Measurements from ENCODE around the gene ETF1.
"Not testable (repeated sequence)": the region's sequence is repeated elsewhere in the genome, so short reads cannot be mapped to it uniquely, and the experiment has no call there.

Gene ETF1

DNA sequence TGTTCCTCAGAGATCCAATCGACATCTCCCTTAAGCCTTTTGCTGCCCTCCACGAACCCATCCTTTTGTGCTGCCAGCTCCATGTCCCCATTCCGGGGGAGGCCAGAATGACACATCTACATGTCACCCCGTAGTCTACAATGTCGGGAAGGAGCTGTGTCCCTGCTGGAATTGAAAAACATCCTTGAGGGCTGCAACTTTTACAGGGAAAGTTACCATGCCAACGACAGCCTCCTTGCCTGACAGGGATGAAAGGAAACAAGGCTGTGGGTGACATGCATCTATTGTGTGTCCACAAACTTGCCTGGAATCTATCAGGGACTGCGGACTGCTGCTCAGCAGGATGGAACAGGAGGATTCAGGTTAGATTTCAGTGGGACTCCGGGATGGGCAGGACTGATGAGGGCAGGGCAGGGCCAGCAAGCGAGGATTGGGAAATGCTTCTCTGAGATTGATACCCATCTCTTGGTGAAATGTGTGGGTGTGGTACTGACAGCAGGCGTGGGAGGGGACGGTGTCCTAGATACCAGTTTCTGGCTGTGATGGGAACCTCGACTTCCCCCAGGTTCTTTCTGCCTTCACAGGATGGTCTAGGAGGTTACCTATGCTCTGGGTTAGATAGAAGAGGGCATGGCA is 52.3 kb downstream of the ETF1 start:
- DNase-seq (ENCODE audit: low read depth in 2 of 2): no peak

DNA sequence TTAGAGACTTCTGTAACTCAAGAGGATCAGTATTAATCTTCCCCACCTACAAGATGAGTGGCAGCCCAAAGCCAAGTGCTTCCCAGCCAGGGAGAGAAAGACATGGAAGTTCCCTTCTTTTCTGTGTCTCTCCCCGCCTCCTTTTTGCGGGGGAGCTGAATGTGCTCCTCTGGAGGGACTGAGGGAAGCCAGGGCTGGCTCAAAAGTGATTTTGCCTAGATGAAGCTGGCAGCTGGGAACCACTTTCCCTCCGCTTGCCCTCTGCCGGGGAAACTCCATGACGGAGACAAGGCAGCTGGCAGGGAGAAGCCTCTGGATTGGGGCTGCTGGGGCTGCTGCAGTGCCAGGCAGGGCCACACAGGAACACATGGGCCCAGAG is 53.4 kb downstream of the ETF1 start:
- DNase-seq (ENCODE audit: low read depth in 2 of 2): no peak

DNA sequence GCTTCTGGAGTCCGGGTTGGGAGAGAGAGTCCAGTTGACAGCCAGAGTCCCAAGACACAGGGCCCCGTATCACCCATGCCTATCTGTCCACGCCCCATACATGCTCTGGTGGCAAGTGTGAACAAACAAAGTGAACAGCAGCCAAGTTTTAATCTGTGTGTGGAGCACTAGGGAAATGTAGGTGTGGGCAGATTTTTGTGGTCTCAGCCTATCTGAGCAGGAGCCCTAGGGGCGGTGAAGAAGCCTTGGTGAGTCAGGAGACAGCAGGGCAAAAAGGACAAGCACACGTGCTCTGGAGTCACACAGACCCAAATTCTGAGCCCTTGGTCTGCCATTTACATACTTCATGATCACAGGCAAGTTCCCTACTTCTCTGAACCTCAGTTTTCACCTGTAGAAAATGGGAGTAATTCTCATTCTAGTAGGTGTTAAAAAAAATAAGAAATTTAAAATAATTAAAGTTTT is 54.5 kb downstream of the ETF1 start:
- DNase-seq (ENCODE audit: low read depth in 2 of 2): no peak

DNA sequence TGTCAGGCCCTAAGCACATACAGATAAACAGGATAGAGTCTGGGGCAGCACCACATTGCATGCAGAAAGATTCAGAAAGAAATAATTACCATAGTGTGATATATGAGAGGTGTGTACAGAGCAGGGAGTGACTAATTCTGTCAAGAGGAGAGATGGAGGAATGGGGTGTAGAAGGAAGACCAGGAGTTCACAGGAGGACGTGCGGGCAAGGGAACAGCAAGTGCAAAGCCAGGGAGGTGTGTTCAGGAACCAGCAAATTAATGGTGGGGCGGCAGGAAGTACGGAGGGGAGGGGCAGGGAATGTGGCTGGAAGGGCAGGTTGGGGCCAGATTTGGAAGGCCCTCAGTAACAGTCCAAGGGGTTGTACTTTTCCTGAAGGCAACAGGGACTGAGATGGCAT is 60.4 kb downstream of the ETF1 start:
- DNase-seq (ENCODE audit: low read depth in 2 of 2): no peak

DNA sequence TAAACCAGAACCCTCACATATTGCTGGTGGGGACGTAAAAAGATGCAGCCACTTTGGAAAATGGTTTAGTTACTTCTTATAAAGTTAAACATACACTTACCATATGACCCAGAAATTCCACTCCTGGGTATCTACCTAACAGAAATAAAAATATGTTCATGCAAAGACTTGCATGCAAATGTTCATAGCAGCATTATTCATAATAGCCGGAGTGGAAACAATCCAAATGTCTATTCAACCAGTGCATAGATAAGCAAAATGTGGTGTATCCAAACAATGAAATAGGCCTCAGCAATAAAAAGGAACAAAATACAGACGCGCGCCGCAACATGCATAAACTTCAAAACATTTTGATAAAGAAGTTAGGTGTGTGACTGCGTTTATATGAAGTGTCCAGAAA is 66.1 kb downstream of the ETF1 start:
- no peak for DNase-seq (ENCODE audit: low read depth in 2 of 2)

DNA sequence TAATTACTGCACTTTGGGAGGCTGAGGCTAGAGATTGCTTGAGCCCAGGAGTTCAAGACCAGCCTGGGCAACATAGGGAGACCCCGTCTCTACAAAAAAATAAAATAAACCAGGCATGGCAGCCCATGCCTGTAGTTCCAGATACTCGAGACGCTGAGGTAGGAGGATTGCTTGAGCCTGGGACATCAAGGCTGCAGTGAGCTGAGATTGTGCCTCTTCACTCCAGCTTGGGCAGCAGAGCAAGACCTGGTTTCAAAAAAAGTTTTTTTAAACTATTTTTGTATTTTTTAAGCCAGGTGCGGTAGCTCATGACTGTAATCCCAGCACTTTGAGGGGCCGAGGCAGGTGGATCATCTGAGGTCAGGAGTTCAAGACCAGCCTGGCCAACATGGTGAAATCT is 69.9 kb downstream of the ETF1 start:
- DNase-seq (ENCODE audit: low read depth in 2 of 2): not testable (repeated sequence)

DNA sequence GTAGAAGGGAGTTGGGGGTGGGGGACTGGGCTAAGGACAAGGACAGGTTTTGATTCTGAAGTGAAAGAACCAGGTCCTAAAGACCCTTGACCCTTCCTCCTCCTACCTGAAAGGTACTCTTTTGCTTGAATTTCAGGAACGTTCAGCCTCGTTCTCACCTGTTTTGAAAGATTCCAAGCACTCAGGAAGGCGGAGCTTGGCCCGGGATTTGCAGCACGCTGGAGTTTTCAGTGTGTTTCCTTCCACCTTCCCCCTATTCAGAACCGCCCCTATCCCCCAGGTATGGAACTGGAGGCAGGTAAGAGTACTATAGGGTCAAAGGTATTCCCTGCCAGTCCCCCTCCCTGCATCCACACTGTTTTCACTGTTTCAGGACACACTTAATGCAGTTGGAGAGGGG is 70.7 kb downstream of the ETF1 start:
- DNase-seq (ENCODE audit: low read depth in 2 of 2): no peak

DNA sequence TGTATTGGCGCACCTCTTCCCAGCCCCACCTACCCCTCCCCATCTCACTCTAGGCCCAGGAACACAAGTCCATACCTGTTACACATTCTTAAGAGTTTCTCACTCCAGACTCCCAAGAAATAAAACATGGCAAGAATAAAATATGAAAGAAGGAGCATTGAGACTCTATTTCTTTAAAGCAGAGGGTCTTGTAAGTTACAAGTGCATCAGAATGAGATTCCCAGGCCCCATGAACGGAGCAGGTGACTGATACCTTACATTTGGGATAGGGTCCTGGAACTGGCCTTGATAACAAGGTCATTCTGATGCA is 72.0 kb downstream of the ETF1 start:
- no peak for DNase-seq (ENCODE audit: low read depth in 2 of 2)

DNA sequence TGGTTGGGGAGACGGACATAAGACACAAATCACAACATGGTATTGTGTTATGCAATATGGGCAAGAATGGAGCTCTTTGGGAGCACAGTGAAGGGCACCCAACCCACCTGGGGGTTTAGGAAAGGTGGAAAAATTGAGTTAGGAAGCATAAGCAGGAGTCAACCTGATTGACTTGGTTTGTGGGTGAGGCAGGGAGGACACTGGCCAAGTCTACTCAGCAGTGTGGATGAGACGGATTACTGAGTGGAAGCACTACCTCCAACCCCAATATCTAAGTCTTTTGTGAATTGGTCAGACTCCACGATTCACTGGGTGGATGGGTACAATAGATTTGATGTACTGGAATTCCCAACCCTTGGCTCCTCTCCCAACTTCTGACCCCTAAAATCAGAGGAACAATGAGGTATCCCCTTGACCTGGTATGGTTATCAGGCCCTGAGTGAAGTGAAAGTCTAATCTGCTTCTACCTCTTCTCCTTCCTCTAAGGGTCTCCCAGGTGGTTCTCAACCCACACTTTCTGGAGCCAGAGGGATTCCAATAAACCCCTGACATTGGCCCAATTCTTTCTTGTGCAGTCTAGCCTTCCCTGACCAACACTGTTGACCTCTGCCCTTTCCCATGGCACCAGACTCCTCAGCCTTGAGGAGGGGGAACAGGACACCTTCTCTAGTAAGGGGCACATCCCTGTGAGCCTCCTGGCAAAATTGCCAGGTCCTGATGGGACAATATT is 72.5 kb downstream of the ETF1 start:
- DNase-seq (ENCODE audit: low read depth in 2 of 2): no peak

DNA sequence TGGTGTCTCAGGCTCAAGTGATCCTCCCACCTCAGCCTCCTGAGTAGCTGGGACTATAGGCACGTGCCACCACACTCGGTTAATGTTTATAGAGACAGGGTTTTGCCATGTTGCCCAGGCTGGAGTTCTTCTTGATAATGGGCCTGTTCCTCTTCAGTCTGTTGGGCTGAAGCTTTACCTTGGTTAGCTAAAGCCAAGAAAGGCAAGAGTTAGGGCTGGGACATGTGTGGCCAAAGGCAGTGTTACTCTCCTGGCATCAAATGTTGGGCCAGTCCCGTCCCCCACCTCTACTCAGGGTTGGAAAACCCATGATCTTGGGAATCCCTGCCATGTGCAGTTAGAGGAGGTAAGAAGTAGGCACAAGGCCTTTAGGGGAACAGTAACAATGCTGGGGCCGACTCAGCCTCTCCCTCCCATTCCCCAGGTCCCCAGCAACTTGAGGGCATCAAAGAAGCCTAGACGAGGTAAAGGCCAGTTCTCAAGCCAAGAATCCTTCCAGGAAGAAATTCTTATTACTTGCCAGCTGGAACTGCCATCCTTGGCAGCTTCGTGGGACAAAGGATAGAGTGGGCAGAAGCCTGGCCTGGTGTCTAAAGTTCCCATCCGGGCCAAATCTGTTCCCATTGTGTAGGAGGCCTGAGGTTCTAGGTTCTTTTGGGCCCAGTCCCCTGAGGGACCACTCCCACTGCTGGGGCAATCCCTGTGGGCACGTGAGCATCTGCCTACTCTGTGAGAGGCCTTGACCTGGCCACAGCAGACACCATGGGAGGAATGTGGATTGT is 73.3 kb downstream of the ETF1 start:
- no peak for DNase-seq (ENCODE audit: low read depth in 2 of 2)

DNA sequence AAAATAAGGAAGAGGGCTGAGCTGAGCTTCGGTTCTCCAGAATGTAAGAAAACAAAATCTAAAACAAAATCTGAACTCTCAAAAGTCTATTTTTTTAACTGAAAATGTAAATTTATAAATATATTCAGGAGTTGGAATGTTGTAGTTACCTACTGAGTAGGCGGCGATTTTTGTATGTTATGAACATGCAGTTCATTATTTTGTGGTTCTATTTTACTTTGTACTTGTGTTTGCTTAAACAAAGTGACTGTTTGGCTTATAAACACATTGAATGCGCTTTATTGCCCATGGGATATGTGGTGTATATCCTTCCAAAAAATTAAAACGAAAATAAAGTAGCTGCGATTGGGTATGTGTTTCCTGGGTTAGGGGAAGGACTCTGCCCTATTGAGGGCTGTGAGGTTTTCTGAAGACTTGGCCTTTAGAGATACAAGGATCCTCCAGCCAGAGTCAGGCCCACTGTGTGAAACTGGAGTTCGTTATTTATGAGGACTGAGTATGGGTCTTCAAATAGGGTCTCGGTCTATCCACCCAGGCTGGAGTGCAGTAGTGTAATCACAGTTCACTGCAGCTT is 74.0 kb downstream of the ETF1 start:
- no peak for DNase-seq (ENCODE audit: low read depth in 2 of 2)

DNA sequence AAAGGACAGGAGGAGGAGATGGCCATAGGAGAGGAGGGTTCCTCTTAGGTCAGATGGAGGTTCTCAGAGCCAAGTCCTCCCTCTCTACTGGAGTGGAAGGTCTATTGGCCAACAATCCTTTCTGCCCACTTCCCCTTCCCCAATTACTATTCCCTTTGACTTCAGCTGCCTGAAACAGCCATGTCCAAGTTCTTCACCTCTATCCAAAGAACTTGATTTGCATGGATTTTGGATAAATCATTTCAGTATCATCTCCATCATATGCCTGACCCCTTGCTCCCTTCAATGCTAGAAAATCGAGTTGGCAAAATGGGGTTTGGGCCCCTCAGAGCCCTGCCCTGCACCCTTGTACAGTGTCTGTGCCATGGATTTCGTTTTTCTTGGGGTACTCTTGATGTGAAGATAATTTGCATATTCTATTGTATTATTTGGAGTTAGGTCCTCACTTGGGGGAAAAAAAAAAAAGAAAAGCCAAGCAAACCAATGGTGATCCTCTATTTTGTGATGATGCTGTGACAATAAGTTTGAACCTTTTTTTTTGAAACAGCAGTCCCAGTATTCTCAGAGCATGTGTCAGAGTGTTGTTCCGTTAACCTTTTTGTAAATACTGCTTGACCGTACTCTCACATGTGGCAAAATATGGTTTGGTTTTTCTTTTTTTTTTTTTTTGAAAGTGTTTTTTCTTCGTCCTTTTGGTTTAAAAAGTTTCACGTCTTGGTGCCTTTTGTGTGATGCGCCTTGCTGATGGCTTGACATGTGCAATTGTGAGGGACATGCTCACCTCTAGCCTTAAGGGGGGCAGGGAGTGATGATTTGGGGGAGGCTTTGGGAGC is 74.7 kb downstream of the ETF1 start:
- DNase-seq (ENCODE audit: low read depth in 2 of 2): no peak

DNA sequence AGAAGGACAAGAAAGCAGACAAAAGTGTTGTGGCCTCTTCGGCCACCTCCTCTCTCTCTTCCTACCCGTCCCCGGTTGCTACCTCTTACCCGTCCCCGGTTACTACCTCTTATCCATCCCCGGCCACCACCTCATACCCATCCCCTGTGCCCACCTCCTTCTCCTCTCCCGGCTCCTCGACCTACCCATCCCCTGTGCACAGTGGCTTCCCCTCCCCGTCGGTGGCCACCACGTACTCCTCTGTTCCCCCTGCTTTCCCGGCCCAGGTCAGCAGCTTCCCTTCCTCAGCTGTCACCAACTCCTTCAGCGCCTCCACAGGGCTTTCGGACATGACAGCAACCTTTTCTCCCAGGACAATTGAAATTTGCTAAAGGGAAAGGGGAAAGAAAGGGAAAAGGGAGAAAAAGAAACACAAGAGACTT is 75.3 kb downstream of the ETF1 start:
- DNase-seq (ENCODE audit: low read depth in 2 of 2): no peak

DNA sequence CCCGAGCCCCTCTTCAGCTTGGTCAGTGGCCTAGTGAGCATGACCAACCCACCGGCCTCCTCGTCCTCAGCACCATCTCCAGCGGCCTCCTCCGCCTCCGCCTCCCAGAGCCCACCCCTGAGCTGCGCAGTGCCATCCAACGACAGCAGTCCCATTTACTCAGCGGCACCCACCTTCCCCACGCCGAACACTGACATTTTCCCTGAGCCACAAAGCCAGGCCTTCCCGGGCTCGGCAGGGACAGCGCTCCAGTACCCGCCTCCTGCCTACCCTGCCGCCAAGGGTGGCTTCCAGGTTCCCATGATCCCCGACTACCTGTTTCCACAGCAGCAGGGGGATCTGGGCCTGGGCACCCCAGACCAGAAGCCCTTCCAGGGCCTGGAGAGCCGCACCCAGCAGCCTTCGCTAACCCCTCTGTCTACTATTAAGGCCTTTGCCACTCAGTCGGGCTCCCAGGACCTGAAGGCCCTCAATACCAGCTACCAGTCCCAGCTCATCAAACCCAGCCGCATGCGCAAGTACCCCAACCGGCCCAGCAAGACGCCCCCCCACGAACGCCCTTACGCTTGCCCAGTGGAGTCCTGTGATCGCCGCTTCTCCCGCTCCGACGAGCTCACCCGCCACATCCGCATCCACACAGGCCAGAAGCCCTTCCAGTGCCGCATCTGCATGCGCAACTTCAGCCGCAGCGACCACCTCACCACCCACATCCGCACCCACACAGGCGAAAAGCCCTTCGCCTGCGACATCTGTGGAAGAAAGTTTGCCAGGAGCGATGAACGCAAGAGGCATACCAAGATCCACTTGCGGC is 75.9 kb downstream of the ETF1 start:
- no peak for DNase-seq (ENCODE audit: low read depth in 2 of 2)

DNA sequence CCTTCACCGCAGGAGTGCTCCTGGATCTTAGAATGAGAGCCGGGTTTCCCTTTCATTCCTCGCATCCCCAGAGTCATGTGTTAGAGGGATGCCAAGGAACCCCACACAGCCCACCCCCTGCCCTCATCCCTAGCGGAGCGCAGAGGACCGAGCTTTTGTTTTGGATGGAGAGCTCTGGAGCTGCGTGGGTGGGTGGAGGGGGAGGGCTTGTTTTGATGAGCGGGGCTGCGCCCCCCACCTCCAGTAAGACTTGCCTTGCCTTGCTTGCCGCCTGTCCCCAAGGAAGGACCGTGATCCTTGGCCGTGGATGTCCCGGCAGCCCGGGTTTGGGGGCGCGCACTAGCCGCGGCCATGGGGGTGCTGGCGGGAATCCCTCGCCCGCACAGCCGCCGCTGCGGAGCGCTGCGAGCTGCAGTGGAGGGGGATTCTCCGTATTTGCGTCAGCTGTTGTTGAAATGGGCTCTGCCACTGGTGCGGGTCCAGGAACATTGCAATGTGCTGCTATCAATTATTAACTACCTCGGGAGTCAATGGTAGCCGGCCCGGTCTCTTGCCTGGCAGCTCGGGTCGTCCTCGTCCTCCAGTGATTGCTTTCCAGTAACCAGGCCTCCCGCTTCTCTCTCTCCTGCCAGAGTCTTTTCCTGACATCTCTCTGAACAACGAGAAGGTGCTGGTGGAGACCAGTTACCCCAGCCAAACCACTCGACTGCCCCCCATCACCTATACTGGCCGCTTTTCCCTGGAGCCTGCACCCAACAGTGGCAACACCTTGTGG is 76.7 kb downstream of the ETF1 start:
- DNase-seq (ENCODE audit: low read depth in 2 of 2): no peak

DNA sequence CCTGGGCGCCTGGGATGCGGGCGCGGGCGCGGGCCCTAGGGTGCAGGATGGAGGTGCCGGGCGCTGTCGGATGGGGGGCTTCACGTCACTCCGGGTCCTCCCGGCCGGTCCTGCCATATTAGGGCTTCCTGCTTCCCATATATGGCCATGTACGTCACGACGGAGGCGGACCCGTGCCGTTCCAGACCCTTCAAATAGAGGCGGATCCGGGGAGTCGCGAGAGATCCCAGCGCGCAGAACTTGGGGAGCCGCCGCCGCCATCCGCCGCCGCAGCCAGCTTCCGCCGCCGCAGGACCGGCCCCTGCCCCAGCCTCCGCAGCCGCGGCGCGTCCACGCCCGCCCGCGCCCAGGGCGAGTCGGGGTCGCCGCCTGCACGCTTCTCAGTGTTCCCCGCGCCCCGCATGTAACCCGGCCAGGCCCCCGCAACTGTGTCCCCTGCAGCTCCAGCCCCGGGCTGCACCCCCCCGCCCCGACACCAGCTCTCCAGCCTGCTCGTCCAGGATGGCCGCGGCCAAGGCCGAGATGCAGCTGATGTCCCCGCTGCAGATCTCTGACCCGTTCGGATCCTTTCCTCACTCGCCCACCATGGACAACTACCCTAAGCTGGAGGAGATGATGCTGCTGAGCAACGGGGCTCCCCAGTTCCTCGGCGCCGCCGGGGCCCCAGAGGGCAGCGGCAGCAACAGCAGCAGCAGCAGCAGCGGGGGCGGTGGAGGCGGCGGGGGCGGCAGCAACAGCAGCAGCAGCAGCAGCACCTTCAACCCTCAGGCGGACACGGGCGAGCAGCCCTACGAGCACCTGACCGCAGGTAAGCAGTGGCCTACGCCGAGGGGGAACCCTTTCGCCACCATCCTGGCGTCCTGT is 77.5 kb downstream of the ETF1 start, which contains the start of gene EGR1:
Gene EGR1, plus strand, starts transcription at position 219 of the 864 bp plus-strand sequence. Its CDS starts 283 bp downstream, at position 502.
- peak; percentile 87 to 90 for DNase-seq (ENCODE audit: low read depth in 2 of 2)

DNA sequence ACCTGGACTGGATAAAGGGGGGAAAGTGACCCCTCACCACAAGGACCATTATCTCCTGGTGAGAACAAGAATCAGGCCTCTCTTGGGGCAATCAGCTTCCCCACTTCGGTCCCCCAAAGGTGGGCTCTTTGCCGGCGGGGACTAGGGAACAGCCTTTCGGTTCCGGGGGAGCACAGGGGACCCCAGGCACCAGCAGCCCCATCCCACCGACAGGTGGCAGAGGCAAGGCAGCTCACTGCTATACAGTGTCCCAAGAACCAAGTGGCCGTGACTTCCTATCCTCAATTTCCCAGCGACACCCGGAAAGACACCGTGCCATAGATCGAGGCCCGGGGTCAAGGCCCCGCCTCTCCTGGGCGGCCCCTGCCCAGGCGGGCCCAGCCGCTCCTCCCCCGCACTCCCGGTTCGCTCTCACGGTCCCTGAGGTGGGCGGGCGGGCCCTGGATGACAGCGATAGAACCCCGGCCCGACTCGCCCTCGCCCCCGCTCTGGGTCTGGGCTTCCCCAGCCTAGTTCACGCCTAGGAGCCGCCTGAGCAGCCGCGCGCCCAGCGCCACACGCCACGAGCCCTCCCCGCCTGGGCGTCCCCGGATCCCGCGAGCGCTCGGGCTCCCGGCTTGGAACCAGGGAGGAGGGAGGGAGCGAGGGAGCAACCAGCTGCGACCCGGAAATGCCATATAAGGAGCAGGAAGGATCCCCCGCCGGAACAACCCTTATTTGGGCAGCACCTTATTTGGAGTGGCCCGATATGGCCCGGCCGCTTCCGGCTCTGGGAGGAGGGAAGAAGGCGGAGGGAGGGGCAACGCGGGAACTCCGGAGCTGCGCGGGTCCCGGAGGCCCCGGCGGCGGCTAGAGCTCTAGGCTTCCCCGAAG is 78.4 kb downstream of the ETF1 start:
- peak; percentile 88 to 97 for DNase-seq (ENCODE audit: low read depth in 2 of 2)

DNA sequence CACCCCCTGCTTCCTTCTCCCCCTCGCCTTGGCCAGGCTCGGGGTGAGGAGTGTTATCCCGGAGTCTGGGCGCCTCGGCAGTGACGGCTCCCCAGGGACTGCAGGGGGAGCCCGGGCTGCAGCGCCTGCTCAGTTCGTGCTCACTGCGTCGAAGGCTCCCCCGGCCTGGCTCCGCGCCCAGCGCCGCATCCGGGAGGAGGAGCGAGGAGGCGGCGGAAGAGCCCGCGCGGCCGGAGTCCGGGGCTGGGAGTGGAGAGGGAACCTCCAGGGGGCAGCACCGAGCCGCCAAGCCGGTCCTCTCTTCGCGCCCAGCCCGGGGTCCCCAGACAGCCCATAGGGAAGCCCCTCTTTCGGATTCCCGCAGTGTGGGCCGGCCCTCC is 79.0 kb downstream of the ETF1 start:
- DNase-seq (ENCODE audit: low read depth in 2 of 2): peak; percentile 85 to 90
